PFSK-1 (cell line): ENCODE results near the gene NOTCH2.

Experiments
- FOXP2 ChIP-seq: optimal IDR thresholded peaks from 2 replicates; pipeline ENCODE3; 2011; ENCODE audit warnings: borderline replicate concordance, control low read depth, inconsistent platforms; ENCODE audit not compliant: insufficient read depth; ENCODE audit errors: extremely low read length, extremely low read depth
- POLR2AphosphoS5 ChIP-seq: IDR thresholded peaks from 2 replicates; pipeline ENCODE4 v1.6.1; 2012; ENCODE audit warnings: low read depth, mild to moderate bottlenecking, control low read depth, low read length, moderate library complexity
- REST ChIP-seq, 2 experiments: IDR thresholded peaks; 2 replicates each; pipeline versions ENCODE4 v1.6.1 to v1.8.0; 2011 to 2012; ENCODE audit warnings: low read depth in 2 of 2, low read length in 2 of 2, control low read depth in 1 of 2, inconsistent platforms in 1 of 2, mild to moderate bottlenecking in 1 of 2, moderate library complexity in 1 of 2; ENCODE audit not compliant: insufficient read depth in 1 of 2
- SIN3A ChIP-seq: IDR thresholded peaks from 2 replicates; pipeline ENCODE4 v1.6.1; 2012; ENCODE audit warnings: mild to moderate bottlenecking, low read length, moderate library complexity, borderline replicate concordance; ENCODE audit not compliant: insufficient read depth
- TAF1 ChIP-seq: IDR thresholded peaks from 2 replicates; pipeline ENCODE4 v1.6.1; 2012; ENCODE audit warnings: low read length, control low read depth, borderline replicate concordance; ENCODE audit not compliant: insufficient read depth

The NOTCH2 gene

GRCh38 chr1:119947468-119947867 is 122.0 kb downstream of the NOTCH2 start:
- TF ChIP-seq SIN3A (no peak), POLR2AphosphoS5 (no peak), FOXP2 (no peak), TAF1 (no peak), REST (IDR thresholded peaks at IDR 0.05; ENCODE audit: insufficient read depth in 1 of 2, low read depth in 2 of 2, low read length in 2 of 2) (no peak)

- TF ChIP-seq POLR2AphosphoS5 (no peak), SIN3A (no peak)
Measured at GRCh38 chr1:119946724-119947123, 122.7 kb downstream of the NOTCH2 start.

- TF ChIP-seq FOXP2: no peak
- TF ChIP-seq REST (IDR thresholded peaks at IDR 0.05; ENCODE audit: insufficient read depth in 1 of 2, low read depth in 2 of 2, low read length in 2 of 2): no peak
- no peak for TF ChIP-seq TAF1
Measured at GRCh38 chr1:119943216-119943615, 126.2 kb downstream of the NOTCH2 start.

- TF ChIP-seq REST (IDR thresholded peaks at IDR 0.05; ENCODE audit: insufficient read depth in 1 of 2, low read depth in 2 of 2, low read length in 2 of 2) (no peak), FOXP2 (no peak), SIN3A (no peak), TAF1 (no peak), POLR2AphosphoS5 (no peak)
Measured at GRCh38 chr1:119941392-119941791, 128.1 kb downstream of the NOTCH2 start.

GRCh38 chr1:119940697-119941096 is 128.8 kb downstream of the NOTCH2 start:
- TF ChIP-seq FOXP2 (no peak), TAF1 (no peak), POLR2AphosphoS5 (no peak), SIN3A (no peak)

GRCh38 chr1:119937198-119937597 is 132.3 kb downstream of the NOTCH2 start:
- TF ChIP-seq FOXP2: no peak

- no peak for TF ChIP-seq POLR2AphosphoS5
- no peak for TF ChIP-seq SIN3A
- no peak for TF ChIP-seq TAF1
- TF ChIP-seq REST (IDR thresholded peaks at IDR 0.05; ENCODE audit: insufficient read depth in 1 of 2, low read depth in 2 of 2, low read length in 2 of 2): no peak
- no peak for TF ChIP-seq FOXP2
Measured at GRCh38 chr1:119935915-119936314, 133.5 kb downstream of the NOTCH2 start.
